ENCODE data around the gene SMG1.

DNA sequence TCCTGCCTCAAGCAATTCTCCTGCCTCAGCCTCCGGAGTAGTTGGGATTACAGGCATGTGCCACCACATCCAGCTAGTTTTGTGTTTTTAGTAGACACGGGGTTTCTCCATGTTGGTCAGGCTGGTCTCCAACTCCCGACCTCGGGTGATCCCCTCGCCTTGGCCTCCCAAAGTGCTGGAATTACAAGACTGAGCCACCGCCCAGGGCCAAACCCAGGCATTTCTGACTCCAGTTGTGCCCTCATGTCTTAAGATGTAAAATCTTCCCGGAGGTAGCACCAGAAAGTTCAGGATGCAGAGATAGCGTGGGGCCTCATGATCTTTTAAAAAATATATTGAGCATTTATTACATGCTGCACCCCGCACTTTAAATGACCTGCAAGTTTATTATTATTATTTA is 12.8 kb upstream of the SMG1 start:
- TF ChIP-seq, protein P1, sequence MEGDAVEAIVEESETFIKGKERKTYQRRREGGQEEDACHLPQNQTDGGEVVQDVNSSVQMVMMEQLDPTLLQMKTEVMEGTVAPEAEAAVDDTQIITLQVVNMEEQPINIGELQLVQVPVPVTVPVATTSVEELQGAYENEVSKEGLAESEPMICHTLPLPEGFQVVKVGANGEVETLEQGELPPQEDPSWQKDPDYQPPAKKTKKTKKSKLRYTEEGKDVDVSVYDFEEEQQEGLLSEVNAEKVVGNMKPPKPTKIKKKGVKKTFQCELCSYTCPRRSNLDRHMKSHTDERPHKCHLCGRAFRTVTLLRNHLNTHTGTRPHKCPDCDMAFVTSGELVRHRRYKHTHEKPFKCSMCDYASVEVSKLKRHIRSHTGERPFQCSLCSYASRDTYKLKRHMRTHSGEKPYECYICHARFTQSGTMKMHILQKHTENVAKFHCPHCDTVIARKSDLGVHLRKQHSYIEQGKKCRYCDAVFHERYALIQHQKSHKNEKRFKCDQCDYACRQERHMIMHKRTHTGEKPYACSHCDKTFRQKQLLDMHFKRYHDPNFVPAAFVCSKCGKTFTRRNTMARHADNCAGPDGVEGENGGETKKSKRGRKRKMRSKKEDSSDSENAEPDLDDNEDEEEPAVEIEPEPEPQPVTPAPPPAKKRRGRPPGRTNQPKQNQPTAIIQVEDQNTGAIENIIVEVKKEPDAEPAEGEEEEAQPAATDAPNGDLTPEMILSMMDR (IDR thresholded peaks at IDR 0.05; ENCODE audit: poor library complexity): no peak
- TF ChIP-seq EZH2 (IDR thresholded peaks at IDR 0.05; ENCODE audit: borderline replicate concordance): no peak

All from hepatocyte (in vitro differentiated cells).